22Rv1 (cell line): ENCODE results near the gene MAMLD1.

ENCODE experiments used
- H3K27ac ChIP-seq: fragments of 450-650 bp; 2 replicates; pipeline ENCODE4 v1.5.1; 2017
- ZFX ChIP-seq: fragments of 450-650 bp; IDR thresholded peaks from 2 replicates; pipeline ENCODE4 v1.6.1; 2017; ENCODE audit warnings: antibody characterized with exemption, borderline replicate concordance
- TF ChIP-seq, protein P1 (sequence below): fragments of 450-650 bp; IDR thresholded peaks from 2 replicates; pipeline ENCODE4 v1.5.1; 2017; ENCODE audit warnings: mild to moderate bottlenecking

The MAMLD1 gene

DNA sequence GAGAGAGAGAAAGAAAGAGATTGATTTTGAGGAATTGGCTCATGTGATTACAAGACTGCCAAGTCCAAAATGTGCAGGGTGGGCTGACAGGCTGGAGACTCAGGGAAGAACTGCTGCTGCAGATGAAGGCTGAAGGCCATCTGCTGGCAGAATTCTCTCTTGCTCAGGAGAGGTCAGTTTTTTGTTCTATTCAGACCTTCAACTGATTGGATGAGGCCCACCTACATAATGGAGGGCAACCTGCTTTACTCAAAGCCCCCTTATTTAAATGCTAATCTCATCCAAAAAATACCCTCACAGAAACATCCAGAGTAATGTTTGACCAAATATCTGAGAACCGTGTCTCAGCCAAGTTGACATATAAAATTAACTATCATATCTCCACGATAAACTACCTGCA, 38.2 kb upstream of the MAMLD1 start:
- H3K27ac ChIP-seq = no peak overlapping the region
- TF ChIP-seq, protein P1, sequence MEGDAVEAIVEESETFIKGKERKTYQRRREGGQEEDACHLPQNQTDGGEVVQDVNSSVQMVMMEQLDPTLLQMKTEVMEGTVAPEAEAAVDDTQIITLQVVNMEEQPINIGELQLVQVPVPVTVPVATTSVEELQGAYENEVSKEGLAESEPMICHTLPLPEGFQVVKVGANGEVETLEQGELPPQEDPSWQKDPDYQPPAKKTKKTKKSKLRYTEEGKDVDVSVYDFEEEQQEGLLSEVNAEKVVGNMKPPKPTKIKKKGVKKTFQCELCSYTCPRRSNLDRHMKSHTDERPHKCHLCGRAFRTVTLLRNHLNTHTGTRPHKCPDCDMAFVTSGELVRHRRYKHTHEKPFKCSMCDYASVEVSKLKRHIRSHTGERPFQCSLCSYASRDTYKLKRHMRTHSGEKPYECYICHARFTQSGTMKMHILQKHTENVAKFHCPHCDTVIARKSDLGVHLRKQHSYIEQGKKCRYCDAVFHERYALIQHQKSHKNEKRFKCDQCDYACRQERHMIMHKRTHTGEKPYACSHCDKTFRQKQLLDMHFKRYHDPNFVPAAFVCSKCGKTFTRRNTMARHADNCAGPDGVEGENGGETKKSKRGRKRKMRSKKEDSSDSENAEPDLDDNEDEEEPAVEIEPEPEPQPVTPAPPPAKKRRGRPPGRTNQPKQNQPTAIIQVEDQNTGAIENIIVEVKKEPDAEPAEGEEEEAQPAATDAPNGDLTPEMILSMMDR = no peak
- TF ChIP-seq ZFX = no peak

DNA sequence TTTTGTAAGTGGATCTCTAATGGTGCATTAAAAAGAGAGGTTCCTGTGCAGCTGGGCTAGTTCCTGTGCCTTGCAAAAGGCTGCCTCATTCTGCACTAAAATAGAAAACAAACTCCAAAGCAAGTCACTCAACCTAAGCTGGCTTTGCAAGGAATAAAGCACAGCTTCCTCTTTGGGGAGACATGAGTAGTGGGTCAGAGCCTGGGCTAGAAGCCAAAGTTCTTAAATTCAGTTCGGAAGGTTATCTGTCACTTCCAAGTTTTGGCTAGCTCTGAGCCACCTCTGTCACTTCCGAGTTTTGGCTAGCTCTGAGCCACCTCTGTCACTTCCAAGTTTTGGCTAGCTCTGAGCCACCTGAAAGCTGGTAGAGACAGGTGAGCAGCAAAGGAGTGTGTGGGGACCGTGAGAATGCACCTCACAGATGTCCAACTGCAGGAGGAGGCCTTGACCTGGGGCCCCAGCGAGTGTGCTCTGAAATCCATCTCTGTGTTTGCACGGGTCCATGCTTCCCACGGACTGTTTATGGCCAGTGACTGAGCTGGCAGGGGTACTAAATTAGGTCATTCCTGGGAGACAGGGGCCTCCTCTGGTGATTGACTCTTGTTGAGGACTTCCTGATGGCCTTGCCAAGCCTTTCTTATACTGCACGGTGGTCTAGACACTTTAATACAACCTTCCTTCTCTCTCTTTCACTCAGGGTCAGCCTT, 36.4 kb upstream of the MAMLD1 start:
- TF ChIP-seq ZFX = no peak
- TF ChIP-seq, protein P1 = no peak
- no peak overlapping the region for H3K27ac ChIP-seq

DNA sequence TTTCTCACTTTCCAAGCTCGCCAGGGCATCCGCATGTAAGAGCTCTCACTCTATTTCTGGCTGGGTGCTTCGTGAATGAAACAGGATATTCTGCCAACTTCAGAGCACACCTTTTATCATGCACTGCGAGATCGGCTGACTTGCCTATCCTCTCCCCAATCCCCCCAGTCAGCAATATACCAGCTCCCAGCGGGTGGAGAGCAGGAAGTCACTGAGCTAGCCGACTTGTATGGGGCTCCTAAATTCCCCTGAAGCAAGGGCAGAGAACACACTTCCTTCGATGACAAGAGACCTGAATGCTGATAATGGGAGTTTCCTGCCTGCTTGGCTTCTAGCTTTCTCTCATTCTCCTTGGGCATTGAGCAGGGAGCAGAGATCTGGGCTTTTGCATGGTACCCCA, 33.8 kb upstream of the MAMLD1 start:
- no peak for TF ChIP-seq ZFX
- TF ChIP-seq, protein P1 = no peak
- H3K27ac ChIP-seq = no peak overlapping the region

DNA sequence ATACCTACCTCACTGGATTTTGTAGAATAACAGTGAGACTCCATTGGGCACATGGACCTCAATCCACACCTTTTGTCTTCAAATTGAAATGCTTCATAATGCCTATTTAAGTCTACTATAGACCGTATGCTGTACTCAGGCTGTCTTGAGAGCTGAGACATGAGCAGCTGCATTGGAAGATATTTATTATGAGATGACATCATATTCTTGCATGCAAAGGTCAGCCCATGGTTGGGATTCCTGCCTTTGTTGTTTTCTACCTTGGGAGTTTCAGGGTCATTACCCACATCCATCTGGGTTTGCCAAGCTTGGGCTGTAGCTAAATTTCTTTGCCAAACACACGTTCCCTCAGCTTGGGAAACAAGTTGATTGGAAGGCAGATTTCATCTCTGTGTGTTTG, 33.2 kb upstream of the MAMLD1 start:
- TF ChIP-seq, protein P1 = no peak
- no peak for TF ChIP-seq ZFX

DNA sequence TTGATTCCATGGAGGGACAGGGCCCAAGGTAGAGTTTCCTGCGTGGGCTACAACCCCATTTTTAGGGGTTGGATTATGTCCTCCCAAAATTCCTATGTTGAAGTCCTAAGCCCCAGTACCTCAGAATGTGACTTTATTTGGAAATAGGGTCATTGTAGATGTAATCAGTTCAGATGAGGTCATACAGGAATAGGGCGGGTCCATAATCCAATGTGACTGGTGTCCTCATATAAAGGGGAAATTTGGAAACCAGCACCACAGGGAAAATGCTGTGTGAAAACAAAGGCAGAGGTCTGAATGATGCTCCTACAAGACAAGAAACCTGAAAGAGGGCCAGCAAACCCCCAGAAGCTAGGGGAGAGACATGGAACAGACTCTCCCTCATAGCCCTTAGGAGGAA, 31.1 kb upstream of the MAMLD1 start:
- H3K27ac ChIP-seq = no peak overlapping the region
- TF ChIP-seq, protein P1 = no peak
- no peak for TF ChIP-seq ZFX

More for the DNA sequence above, 33.2 kb upstream of the MAMLD1 start:
- no peak overlapping the region for H3K27ac ChIP-seq

DNA sequence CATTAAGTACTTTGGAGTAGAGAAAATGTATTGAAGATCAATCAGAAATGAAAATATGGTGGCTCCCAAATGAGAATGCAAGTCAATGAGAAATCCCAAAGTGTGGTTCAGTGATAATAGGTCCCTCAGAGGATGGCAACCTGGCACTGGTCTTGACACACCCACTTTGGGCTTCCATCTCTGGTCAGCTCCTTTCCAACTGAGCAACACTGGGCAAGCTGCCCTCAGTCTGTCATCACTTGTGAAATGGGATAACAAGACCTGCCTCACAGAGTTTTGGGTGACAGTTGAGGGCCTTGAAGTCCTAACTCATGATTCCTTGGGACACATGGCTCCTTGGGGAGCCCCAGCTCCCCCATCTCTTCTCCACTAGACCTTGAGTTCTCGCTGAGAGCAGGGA, 29.0 kb upstream of the MAMLD1 start:
- H3K27ac ChIP-seq = no peak overlapping the region
- TF ChIP-seq ZFX = no peak
- TF ChIP-seq, protein P1 = no peak

DNA sequence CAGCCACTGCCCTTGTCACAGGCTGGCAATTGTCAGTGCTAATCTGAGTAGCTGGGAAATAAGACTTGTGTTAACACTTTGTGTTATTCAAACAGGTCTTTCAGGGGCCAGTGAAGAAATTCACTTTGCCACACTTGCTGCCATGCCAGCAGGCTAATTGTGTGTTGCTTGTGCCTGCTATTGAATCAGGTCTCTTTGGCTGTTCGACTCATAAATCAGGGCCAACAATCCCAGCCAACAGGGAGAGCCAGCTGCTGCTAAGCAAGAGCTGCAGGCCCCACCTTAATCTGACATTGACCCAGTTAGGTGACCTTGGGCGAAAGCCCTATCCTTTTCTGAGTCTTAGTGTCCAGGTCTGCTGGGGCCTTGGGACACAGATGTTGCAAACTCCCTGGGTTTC, 28.1 kb upstream of the MAMLD1 start:
- no peak for TF ChIP-seq ZFX
- TF ChIP-seq, protein P1 = no peak
- no peak overlapping the region for H3K27ac ChIP-seq
